Panc1 (cell line): ENCODE results near the gene CTF1. TPM values are rescaled to one million over a fixed set of nuclear protein-coding genes. Genes with fewer than 3 reads are reported as not detected.

Source experiments
- ATAC-seq: fragments of 200-7000 bp; cut with Tn5 transposase; 2 replicates; pipeline ENCODE4 v1.9.1; 2020; ENCODE audit warnings: mild to moderate bottlenecking, moderate library complexity
- Bru-seq: library from RNA; stranded (reverse); fragments of 400-500 nt; gene quantifications from one replicate; lab custom pipeline; 2021; lab: Mats Ljungman, UMichigan
- BruChase-seq, 2 experiments: library from RNA; stranded (reverse); fragments of 400-500 nt; gene quantifications; one replicate each; lab custom pipeline; 2021; lab: Mats Ljungman, UMichigan
- BruUV-seq: library from RNA; stranded (reverse); fragments of 400-500 nt; replicated peaks from 2 replicates; lab custom pipeline; 2021; lab: Mats Ljungman, UMichigan
- CTCF ChIA-PET: fragments of 300-600 bp; sonication (Branson Sonifier 250); formaldehyde crosslinking; loops from one replicate; lab custom pipeline; 2022; ENCODE audit warnings: antibody characterized with exemption; lab: Charles Lee
- POLR2A ChIA-PET: fragments of 300-600 bp; sonication (Branson Sonifier 250); formaldehyde crosslinking; loops from one replicate; lab custom pipeline; 2022; ENCODE audit warnings: antibody characterized with exemption; lab: Charles Lee
- DNase-seq: peaks from one replicate; pipeline ENCODE4 v3.0.0-alpha.2; 2010; ENCODE audit warnings: low read depth, low spot score
- H3K27ac ChIP-seq: 2 replicates; pipeline ENCODE4 v1.5.1; 2011; ENCODE audit warnings: mild to moderate bottlenecking, low read length, inconsistent platforms
- H3K27me3 ChIP-seq: fragments of 200-500 bp; sonication (Bioruptor generic); 2 replicates; pipeline ENCODE4 v1.6.0; 2014; ENCODE audit warnings: low read length, inconsistent platforms; ENCODE audit not compliant: control insufficient read depth, insufficient read depth
- H3K36me3 ChIP-seq: fragments of 200-500 bp; sonication (Bioruptor generic); 2 replicates; pipeline ENCODE4 v1.5.1; 2014; ENCODE audit warnings: inconsistent platforms, mild to moderate bottlenecking, low read length, moderate library complexity; ENCODE audit not compliant: control insufficient read depth, insufficient read depth
- H3K4me1 ChIP-seq: 2 replicates; pipeline ENCODE4 v1.5.1; 2011; ENCODE audit warnings: inconsistent platforms, mild to moderate bottlenecking, low read length, moderate library complexity; ENCODE audit not compliant: control insufficient read depth, insufficient read depth
- H3K4me3 ChIP-seq, 2 experiments: 2 replicates each; pipeline ENCODE4 v1.5.1; 2011 to 2012; ENCODE audit warnings: low read depth in 2 of 2, low read length in 2 of 2, mild to moderate bottlenecking in 2 of 2, inconsistent platforms in 1 of 2, moderate library complexity in 1 of 2
- H3K9me3 ChIP-seq: fragments of 200-500 bp; sonication (Bioruptor generic); 2 replicates; pipeline ENCODE4 v1.5.1; 2014; ENCODE audit warnings: low read depth, mild to moderate bottlenecking, inconsistent platforms, low read length, moderate library complexity; ENCODE audit not compliant: control insufficient read depth, insufficient read depth
- CTCF ChIP-seq: fragments of 450-650 bp; IDR thresholded peaks from 2 replicates; pipeline ENCODE4 v1.5.1; 2017; ENCODE audit warnings: mild to moderate bottlenecking
- POLR2AphosphoS5 ChIP-seq: IDR thresholded peaks from 2 replicates; pipeline ENCODE4 v1.6.1; 2012; ENCODE audit warnings: mild to moderate bottlenecking, low read depth, low read length, moderate library complexity
- REST ChIP-seq, 2 experiments: IDR thresholded peaks; 2 replicates each; pipeline ENCODE4 v1.6.1; 2011 to 2012; ENCODE audit warnings: low read depth in 2 of 2, control low read depth in 1 of 2, low read length in 1 of 2, mild to moderate bottlenecking in 1 of 2, moderate library complexity in 1 of 2; ENCODE audit not compliant: insufficient read depth in 1 of 2
- SIN3A ChIP-seq: IDR thresholded peaks from 2 replicates; pipeline ENCODE4 v1.6.1; 2012; ENCODE audit warnings: low read depth, mild to moderate bottlenecking, low read length, moderate library complexity, borderline replicate concordance; ENCODE audit not compliant: insufficient read depth
- TCF7L2 ChIP-seq: IDR thresholded peaks from 2 replicates; pipeline ENCODE4 v1.6.1; 2011; ENCODE audit warnings: mild to moderate bottlenecking, low read depth, low read length, inconsistent platforms
- in situ Hi-C: cut with HindIII; loops from 2 replicates; pipeline ENCODE4 v1.10.0; 2016; ENCODE audit warnings: low sequenced_read_pairs, low pct_unique_long_range_greater_than_20kb
- intact Hi-C: fragments of 100-400 bp; cut with micrococcal nuclease; formaldehyde crosslinking; loops from one replicate; pipeline ENCODE4 v1.10.0; 2022; ENCODE audit not compliant: unreplicated experiment
- long read RNA-seq: library from polyadenylated mRNA; unstranded; transcript quantifications from one replicate; pipeline ENCODE4 v2.0.0, GENCODE V29; 2021; ENCODE audit not compliant: unreplicated experiment
- polyA plus RNA-seq: library from polyadenylated mRNA; unstranded; fragments of >200 nt; gene quantifications from one replicate; pipeline ENCODE4 v1.2.1, GENCODE V29; 2012; ENCODE audit warnings: missing spikeins; ENCODE audit not compliant: insufficient read length
- total RNA-seq: library from RNA; stranded (reverse); gene quantifications from one replicate; pipeline ENCODE4 v1.2.1, GENCODE V29; 2021; ENCODE audit not compliant: unreplicated experiment

CTF1 gene
- 2.9 TPM for total RNA-seq
- 7.4 TPM for polyA plus RNA-seq
- Bru-seq, nascent RNA = percentile 40 among the genes with signal in this experiment
- percentile 41 among the genes with signal in this experiment for BruChase-seq, experiment 1, labeled RNA remaining after a 2-hour chase
- percentile 47 among the genes with signal in this experiment for BruChase-seq, experiment 2, labeled RNA remaining after a 6-hour chase
- long read RNA-seq, partial matches to known transcripts = 0 of 10 reads
- long read RNA-seq, other reads (novel, unspliced or antisense) = 8 of 10 reads

GRCh38 chr16:30896261-30896888 lies at the start of gene CTF1:
Gene CTF1, plus strand, starts transcription at chr16:30896614. Its CDS starts 30 bp downstream, at chr16:30896644.
- peak within 1 kb of the TSS; percentile 82 for H3K27ac ChIP-seq
- DNase-seq (no peak), ATAC-seq (peak; percentile 62)
- POLR2A ChIA-PET = interaction anchor here (0.7 kb wide), 1 partner anchor 66 kb away, joined by 3 read pairs; no protein-coding TSS in a partner anchor
- peak within 1 kb of the TSS; percentile 51 to 78 for H3K4me3 ChIP-seq
- no peaks in the 10 kb centered on the region for H3K9me3 ChIP-seq
- TF ChIP-seq REST (IDR thresholded peaks at IDR 0.05; ENCODE audit: insufficient read depth in 1 of 2, low read depth in 2 of 2, low read length in 1 of 2) = no peak
- no peak for TF ChIP-seq TCF7L2
- no peak for TF ChIP-seq CTCF
- no peak for TF ChIP-seq SIN3A
- no peak for TF ChIP-seq POLR2AphosphoS5
- BruUV-seq = no TSS peak
- peaks cover 24% of the 10 kb centered on the region for H3K4me1 ChIP-seq
- intact Hi-C loops (no loop called here), in situ Hi-C loops (no loop called here)
- CTCF ChIA-PET = interaction anchor here (0.6 kb wide), 2 partner anchors 11 to 45 kb away, joined by 3 to 4 read pairs; no protein-coding TSS in a partner anchor
- H3K27me3 ChIP-seq = no peaks in the 10 kb centered on the region
- no peaks in the 10 kb centered on the region for H3K36me3 ChIP-seq

GRCh38 chr16:30846649-30847402 lies 49.6 kb upstream of the CTF1 start:
- Histone ChIP-seq H3K4me1 (no peaks in the 10 kb centered on the region; the same call in 1 of the 2 replicates), H3K4me3 (no peak overlapping the region), H3K36me3 (no peaks in the 10 kb centered on the region), H3K27ac (no peak overlapping the region), H3K27me3 (no peaks in the 10 kb centered on the region), H3K9me3 (no peaks in the 10 kb centered on the region)
- in situ Hi-C loops = no loop called here
- no peak for ATAC-seq
- CTCF ChIA-PET = interaction anchor here (0.5 to 0.7 kb wide), 2 partner anchors 151 to 181 kb away, joined by 3 read pairs; no protein-coding TSS in a partner anchor
- POLR2A ChIA-PET = no interaction called here
- TF ChIP-seq REST (IDR thresholded peaks at IDR 0.05; ENCODE audit: insufficient read depth in 1 of 2, low read depth in 2 of 2, low read length in 1 of 2) (no peak), POLR2AphosphoS5 (no peak), TCF7L2 (no peak), CTCF (no peak), SIN3A (no peak)
- no peak for DNase-seq
- intact Hi-C loops = loop anchor here (10.0 kb wide), 1 partner anchor 58 kb away; no protein-coding TSS in a partner anchor
- no TSS peak for BruUV-seq
